ENCODE measurements around the gene OR8H1. TPM values are rescaled to one million over a fixed set of nuclear protein-coding genes. Genes with fewer than 3 reads are reported as not detected.

OR8H1 gene
- polyA plus RNA-seq, 3 donors: not detected

- no peak for DNase-seq
- Histone ChIP-seq H3K79me2 (ENCODE audit: insufficient read depth, low read length) (no peaks in the 10 kb centered on the region), H3K27me3 (ENCODE audit: control insufficient read depth in 2 of 2, insufficient read depth in 2 of 2, low read length in 2 of 2) (no peaks in the 10 kb centered on the region), H3K9ac (ENCODE audit: insufficient read depth, low read length, poor library complexity, severe bottlenecking) (no peak within 1 kb of the TSS), H4K20me1 (ENCODE audit: insufficient read depth, low read length) (no peaks in the 10 kb centered on the region), H3K36me3 (replicated peaks in 1 of 2; ENCODE audit: control insufficient read depth in 1 of 2, insufficient read depth in 2 of 2, low read length in 2 of 2) (no peaks in the 10 kb centered on the region), H3K9me3 (replicated peaks in 1 of 2; ENCODE audit: control insufficient read depth in 1 of 2, insufficient read depth in 1 of 2, low read length in 2 of 2) (peaks cover 3 to 14% of the 10 kb centered on the region in 2 donors), H2AFZ (ENCODE audit: insufficient read depth, low read depth, low read length, poor library complexity, severe bottlenecking) (no peak within 1 kb of the TSS), H3K4me2 (replicated peaks; ENCODE audit: extremely low read depth, low read length, poor library complexity, severe bottlenecking) (no peak within 1 kb of the TSS), H3K4me3 (replicated peaks in 1 of 3; ENCODE audit: low read depth in 2 of 3, low read length in 3 of 3) (no peak within 1 kb of the TSS), H3K27ac (ENCODE audit: low read depth in 1 of 2, low read length in 2 of 2) (no peak within 1 kb of the TSS), H3K4me1 (ENCODE audit: control insufficient read depth in 1 of 2, insufficient read depth in 2 of 2, low read length in 2 of 2) (no peaks in the 10 kb centered on the region)
- Mint-ChIP-seq H3K36me3 (no peaks in the 10 kb centered on the region), H3K4me3 (no peak within 1 kb of the TSS), H3K27me3 (ENCODE audit: low read depth in 3 of 3) (no peaks in the 10 kb centered on the region), H3K4me1 (no peaks in the 10 kb centered on the region), H3K9me3 (peaks cover 0 to 5% (median 3%) of the 10 kb centered on the region in 7 donors), H3K27ac (no peak within 1 kb of the TSS)
- no peak for TF ChIP-seq CTCF (IDR thresholded peaks at IDR 0.05)
- intact Hi-C loops (cut with micrococcal nuclease): no loop called here
These were observed 22.8 kb upstream of the OR8H1 start, which contains the start of gene OR8K3 for GRCh38 chr11:56314844-56315243. Gene OR8K3, plus strand, starts transcription at chr11:56315144. Its CDS starts 3,163 bp downstream, at chr11:56318307.

DNA sequence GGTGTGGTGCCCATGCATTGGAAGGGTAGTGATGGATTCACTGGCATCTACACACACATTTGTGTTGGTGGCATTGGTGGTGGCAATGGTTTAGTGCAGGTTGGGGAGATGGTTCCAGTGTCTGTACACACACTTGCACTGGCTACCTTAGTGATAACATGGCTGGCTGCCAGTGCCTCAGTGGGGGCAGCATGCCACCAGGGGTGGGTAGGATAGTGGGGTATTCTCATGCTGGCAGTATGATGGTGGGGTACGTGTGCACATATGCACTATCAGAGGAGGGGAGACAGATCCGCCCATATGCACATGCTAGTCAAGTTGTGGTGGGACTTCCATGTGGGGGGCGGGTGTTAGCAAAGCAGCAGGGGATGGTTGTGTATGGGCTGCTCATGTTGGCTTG lies 15.8 kb upstream of the OR8H1 start:
- Mint-ChIP-seq H3K27me3 (ENCODE audit: low read depth in 3 of 3) (no peaks in the 10 kb centered on the region), H3K4me3 (no peak overlapping the region), H3K4me1 (no peaks in the 10 kb centered on the region), H3K36me3 (no peaks in the 10 kb centered on the region), H3K9me3 (peaks cover 6 to 19% (median 11%) of the 10 kb centered on the region in 7 donors), H3K27ac (no peak overlapping the region)
- Histone ChIP-seq H3K27ac (ENCODE audit: low read depth in 1 of 2, low read length in 2 of 2) (no peak overlapping the region), H3K36me3 (replicated peaks in 1 of 2; ENCODE audit: control insufficient read depth in 1 of 2, insufficient read depth in 2 of 2, low read length in 2 of 2) (no peaks in the 10 kb centered on the region), H3K9ac (ENCODE audit: insufficient read depth, low read length, poor library complexity, severe bottlenecking) (no peak overlapping the region), H3K79me2 (ENCODE audit: insufficient read depth, low read length) (no peaks in the 10 kb centered on the region), H3K4me2 (replicated peaks; ENCODE audit: extremely low read depth, low read length, poor library complexity, severe bottlenecking) (no peak overlapping the region), H3K4me1 (ENCODE audit: control insufficient read depth in 1 of 2, insufficient read depth in 2 of 2, low read length in 2 of 2) (no peaks in the 10 kb centered on the region), H2AFZ (ENCODE audit: insufficient read depth, low read depth, low read length, poor library complexity, severe bottlenecking) (no peak overlapping the region), H3K27me3 (ENCODE audit: control insufficient read depth in 2 of 2, insufficient read depth in 2 of 2, low read length in 2 of 2) (no peaks in the 10 kb centered on the region), H3K9me3 (replicated peaks in 1 of 2; ENCODE audit: control insufficient read depth in 1 of 2, insufficient read depth in 1 of 2, low read length in 2 of 2) (peaks cover 21 to 33% of the 10 kb centered on the region in 2 donors), H3K4me3 (replicated peaks in 1 of 3; ENCODE audit: low read depth in 2 of 3, low read length in 3 of 3) (no peak overlapping the region), H4K20me1 (ENCODE audit: insufficient read depth, low read length) (no peaks in the 10 kb centered on the region)
- intact Hi-C loops (cut with micrococcal nuclease): no loop called here
- no peak for TF ChIP-seq CTCF (IDR thresholded peaks at IDR 0.05)
- DNase-seq: no peak
- 79% methylated on average over 3 of the region's 3 CpGs for WGBS (ENCODE audit: insufficient coverage)

Data from CD14-positive monocyte (primary cell).